DOHH2 (cell line): Measurements from ENCODE around the gene NDUFAF2.

ENCODE experiments used
- H3F3A ChIP-seq: fragments of 200-600 bp; sonication (generic), shearing (Covaris generic); 2 replicates; pipeline ENCODE4 v1.6.0; 2016; ENCODE audit warnings: antibody characterized with exemption, mild to moderate bottlenecking; ENCODE audit not compliant: control insufficient read depth, insufficient read depth
- H3K27ac ChIP-seq: fragments of 200-600 bp; sonication (generic); 2 replicates; pipeline ENCODE4 v1.5.1; 2014; ENCODE audit warnings: low read depth, mild to moderate bottlenecking, low read length, moderate library complexity
- H3K27me3 ChIP-seq: fragments of 200-600 bp; sonication (generic); 2 replicates; pipeline ENCODE4 v1.6.1; 2014; ENCODE audit warnings: mild to moderate bottlenecking, low read length, mixed read lengths; ENCODE audit not compliant: control insufficient read depth
- H3K36me3 ChIP-seq: fragments of 200-600 bp; sonication (generic); 2 replicates; pipeline ENCODE4 v1.6.1; 2014; ENCODE audit warnings: mild to moderate bottlenecking, low read length, moderate library complexity, mixed read lengths; ENCODE audit not compliant: control insufficient read depth
- H3K4me1 ChIP-seq: fragments of 200-600 bp; sonication (generic); 2 replicates; pipeline ENCODE4 v1.6.1; 2014; ENCODE audit warnings: mild to moderate bottlenecking, low read length, mixed read lengths; ENCODE audit not compliant: control insufficient read depth
- H3K4me2 ChIP-seq: fragments of 200-600 bp; sonication (generic); 2 replicates; pipeline ENCODE4 v1.6.0; 2014; ENCODE audit warnings: mild to moderate bottlenecking, low read length, moderate library complexity
- H3K4me3 ChIP-seq: fragments of 200-600 bp; sonication (generic); 2 replicates; pipeline ENCODE4 v1.5.1; 2014; ENCODE audit warnings: mild to moderate bottlenecking, low read length, mixed read lengths
- H3K79me2 ChIP-seq: fragments of 200-600 bp; sonication (generic); 2 replicates; pipeline ENCODE4 v1.6.1; 2014; ENCODE audit warnings: mild to moderate bottlenecking, low read length, mixed read lengths; ENCODE audit not compliant: control insufficient read depth
- H3K9me2 ChIP-seq: fragments of 200-600 bp; sonication (generic); replicated peaks from 2 replicates; pipeline ENCODE4 v1.6.1; 2014; ENCODE audit warnings: mild to moderate bottlenecking, low read length, mixed read lengths; ENCODE audit not compliant: control insufficient read depth
- H3K9me3 ChIP-seq: fragments of 200-600 bp; sonication (generic); 2 replicates; pipeline ENCODE4 v1.6.1; 2014; ENCODE audit warnings: antibody characterized with exemption, low read length, mixed read lengths; ENCODE audit not compliant: control insufficient read depth, insufficient read depth
- H4K20me1 ChIP-seq: fragments of 200-600 bp; sonication (generic); 2 replicates; pipeline ENCODE4 v1.6.0; 2014; ENCODE audit warnings: low read depth, mild to moderate bottlenecking, antibody characterized with exemption, low read length, moderate library complexity; ENCODE audit not compliant: control insufficient read depth, insufficient read depth
- EZH2phosphoT487 ChIP-seq: fragments of 200-600 bp; sonication (generic); IDR thresholded peaks from 2 replicates; pipeline ENCODE4 v1.6.1; 2017; ENCODE audit warnings: borderline replicate concordance, mild to moderate bottlenecking, antibody characterized with exemption, low read length, moderate library complexity, mixed read lengths
- TF ChIP-seq, protein P1 (sequence below): fragments of 200-600 bp; sonication (generic); IDR thresholded peaks from one replicate; pipeline ENCODE4 v1.5.1; 2014; ENCODE audit warnings: antibody characterized with exemption, mild to moderate bottlenecking, low read depth, low read length; ENCODE audit not compliant: poor library complexity, severe bottlenecking

Gene NDUFAF2

DNA sequence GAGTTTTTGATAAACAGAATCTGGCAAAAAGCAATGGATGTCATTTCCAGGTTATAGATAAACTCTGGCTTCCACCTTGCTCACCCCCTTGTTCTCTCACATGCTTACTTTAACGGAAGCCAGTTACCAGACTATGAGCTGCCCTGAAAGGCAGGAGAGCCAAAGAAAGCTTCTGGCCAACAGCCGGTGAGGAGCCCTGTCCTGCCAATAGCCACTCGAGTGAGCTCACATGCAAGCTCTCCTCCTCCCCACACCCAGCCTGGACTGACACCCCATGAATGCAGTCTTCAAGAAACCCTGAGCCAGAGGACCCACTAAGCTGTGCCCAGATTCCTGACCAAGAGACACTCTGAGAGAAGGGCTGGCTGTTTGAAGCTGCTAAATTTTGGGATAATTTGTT, 231.6 kb downstream of the NDUFAF2 start:
- no peak for TF ChIP-seq EZH2phosphoT487
- TF ChIP-seq, protein P1, sequence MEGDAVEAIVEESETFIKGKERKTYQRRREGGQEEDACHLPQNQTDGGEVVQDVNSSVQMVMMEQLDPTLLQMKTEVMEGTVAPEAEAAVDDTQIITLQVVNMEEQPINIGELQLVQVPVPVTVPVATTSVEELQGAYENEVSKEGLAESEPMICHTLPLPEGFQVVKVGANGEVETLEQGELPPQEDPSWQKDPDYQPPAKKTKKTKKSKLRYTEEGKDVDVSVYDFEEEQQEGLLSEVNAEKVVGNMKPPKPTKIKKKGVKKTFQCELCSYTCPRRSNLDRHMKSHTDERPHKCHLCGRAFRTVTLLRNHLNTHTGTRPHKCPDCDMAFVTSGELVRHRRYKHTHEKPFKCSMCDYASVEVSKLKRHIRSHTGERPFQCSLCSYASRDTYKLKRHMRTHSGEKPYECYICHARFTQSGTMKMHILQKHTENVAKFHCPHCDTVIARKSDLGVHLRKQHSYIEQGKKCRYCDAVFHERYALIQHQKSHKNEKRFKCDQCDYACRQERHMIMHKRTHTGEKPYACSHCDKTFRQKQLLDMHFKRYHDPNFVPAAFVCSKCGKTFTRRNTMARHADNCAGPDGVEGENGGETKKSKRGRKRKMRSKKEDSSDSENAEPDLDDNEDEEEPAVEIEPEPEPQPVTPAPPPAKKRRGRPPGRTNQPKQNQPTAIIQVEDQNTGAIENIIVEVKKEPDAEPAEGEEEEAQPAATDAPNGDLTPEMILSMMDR, result no peak
- no peaks in the 10 kb centered on the region for H3F3A ChIP-seq
- H3K4me2 ChIP-seq, result no peak overlapping the region
- no peaks in the 10 kb centered on the region for H4K20me1 ChIP-seq
- H3K27ac ChIP-seq, result no peak overlapping the region
- no peaks in the 10 kb centered on the region for H3K9me2 ChIP-seq
- no peaks in the 10 kb centered on the region; the same call in 1 of the 2 replicates for H3K27me3 ChIP-seq
- no peaks in the 10 kb centered on the region for H3K79me2 ChIP-seq
- H3K4me1 ChIP-seq, result no peaks in the 10 kb centered on the region
- no peaks in the 10 kb centered on the region for H3K36me3 ChIP-seq
- no peaks in the 10 kb centered on the region for H3K9me3 ChIP-seq
- H3K4me3 ChIP-seq, result no peak overlapping the region

DNA sequence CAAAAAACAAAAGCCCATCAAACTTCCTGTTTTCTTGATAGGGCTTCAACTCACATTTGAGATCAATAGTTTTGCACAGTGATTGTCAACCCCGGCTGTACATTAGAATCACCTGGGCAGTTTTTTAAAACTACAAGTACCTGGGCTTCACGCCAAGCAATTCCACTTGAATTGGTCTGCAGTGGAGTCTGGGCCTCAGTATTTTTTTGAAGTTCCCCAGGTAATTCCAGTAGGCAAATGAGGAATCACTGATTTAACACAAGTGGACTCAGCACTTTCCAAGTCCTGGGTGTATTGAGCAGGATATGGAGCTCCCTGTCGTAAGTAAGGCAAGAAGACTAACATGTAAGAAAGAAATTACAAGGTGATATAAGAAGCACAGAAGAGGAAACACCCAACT, 232.1 kb downstream of the NDUFAF2 start:
- Histone ChIP-seq H3K36me3 (no peaks in the 10 kb centered on the region), H3F3A (no peaks in the 10 kb centered on the region), H3K4me3 (no peak overlapping the region), H4K20me1 (no peaks in the 10 kb centered on the region), H3K4me1 (no peaks in the 10 kb centered on the region), H3K9me3 (no peaks in the 10 kb centered on the region), H3K27me3 (no peaks in the 10 kb centered on the region; the same call in 1 of the 2 replicates), H3K4me2 (no peak overlapping the region), H3K27ac (no peak overlapping the region), H3K9me2 (no peaks in the 10 kb centered on the region), H3K79me2 (no peaks in the 10 kb centered on the region)
- no peak for TF ChIP-seq EZH2phosphoT487
- TF ChIP-seq, protein P1, result no peak

DNA sequence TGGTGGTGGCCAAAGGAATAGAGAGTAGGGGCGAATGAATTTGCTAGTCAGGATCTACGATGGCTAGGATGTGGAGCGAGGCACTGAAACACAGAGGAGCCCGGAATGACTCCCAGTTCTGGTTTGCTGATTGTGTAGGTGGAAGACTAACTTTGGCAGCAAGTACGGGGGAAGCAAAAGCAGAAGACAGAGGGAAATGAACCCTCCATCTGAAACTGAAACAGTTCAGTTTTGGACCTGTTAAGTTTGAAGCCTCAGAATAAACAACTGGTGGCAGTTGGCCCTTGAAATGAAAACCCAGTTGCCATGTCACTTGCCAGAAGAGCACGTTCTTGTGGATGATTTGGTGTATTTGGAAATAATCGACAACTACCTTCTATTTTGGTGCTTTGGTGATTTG, 232.7 kb downstream of the NDUFAF2 start:
- H3K9me2 ChIP-seq, result no peaks in the 10 kb centered on the region
- no peaks in the 10 kb centered on the region for H3K79me2 ChIP-seq
- no peaks in the 10 kb centered on the region for H3F3A ChIP-seq
- no peaks in the 10 kb centered on the region for H4K20me1 ChIP-seq
- H3K27me3 ChIP-seq, result no peaks in the 10 kb centered on the region; the same call in 1 of the 2 replicates
- H3K36me3 ChIP-seq, result no peaks in the 10 kb centered on the region
- no peak for TF ChIP-seq EZH2phosphoT487
- TF ChIP-seq, protein P1, result no peak
- H3K4me3 ChIP-seq, result no peak overlapping the region
- H3K4me1 ChIP-seq, result no peaks in the 10 kb centered on the region
- H3K27ac ChIP-seq, result no peak overlapping the region
- no peaks in the 10 kb centered on the region for H3K9me3 ChIP-seq
- H3K4me2 ChIP-seq, result no peak overlapping the region

DNA sequence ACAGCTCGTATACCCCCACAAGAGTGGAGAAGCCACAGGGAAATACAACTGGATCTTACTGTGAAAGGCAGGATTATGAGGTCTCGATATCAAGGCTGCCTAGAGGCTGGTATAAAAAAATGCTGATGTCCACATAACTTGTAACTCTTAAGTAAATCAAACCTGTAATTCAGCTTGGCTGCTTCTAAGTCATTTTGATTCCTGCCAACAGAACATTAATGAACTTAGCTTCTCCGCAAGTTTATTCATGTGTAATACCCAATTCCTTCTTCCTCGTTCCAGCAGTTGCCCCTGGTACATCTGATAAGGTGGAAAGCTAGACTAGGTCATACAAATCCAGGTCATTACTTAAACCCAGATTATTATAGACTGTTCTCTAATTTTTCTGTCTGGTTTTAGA, 233.7 kb downstream of the NDUFAF2 start:
- Histone ChIP-seq H3K79me2 (no peaks in the 10 kb centered on the region), H3K36me3 (no peaks in the 10 kb centered on the region), H3K4me3 (no peak overlapping the region), H3F3A (no peaks in the 10 kb centered on the region), H3K4me1 (no peaks in the 10 kb centered on the region), H3K9me3 (no peaks in the 10 kb centered on the region), H3K27ac (no peak overlapping the region), H3K4me2 (no peak overlapping the region), H4K20me1 (no peaks in the 10 kb centered on the region), H3K9me2 (no peaks in the 10 kb centered on the region), H3K27me3 (no peaks in the 10 kb centered on the region; the same call in 1 of the 2 replicates)
- TF ChIP-seq, protein P1, result no peak
- no peak for TF ChIP-seq EZH2phosphoT487
